Measurements from ENCODE around the gene WHRN.

Gene WHRN

DNA sequence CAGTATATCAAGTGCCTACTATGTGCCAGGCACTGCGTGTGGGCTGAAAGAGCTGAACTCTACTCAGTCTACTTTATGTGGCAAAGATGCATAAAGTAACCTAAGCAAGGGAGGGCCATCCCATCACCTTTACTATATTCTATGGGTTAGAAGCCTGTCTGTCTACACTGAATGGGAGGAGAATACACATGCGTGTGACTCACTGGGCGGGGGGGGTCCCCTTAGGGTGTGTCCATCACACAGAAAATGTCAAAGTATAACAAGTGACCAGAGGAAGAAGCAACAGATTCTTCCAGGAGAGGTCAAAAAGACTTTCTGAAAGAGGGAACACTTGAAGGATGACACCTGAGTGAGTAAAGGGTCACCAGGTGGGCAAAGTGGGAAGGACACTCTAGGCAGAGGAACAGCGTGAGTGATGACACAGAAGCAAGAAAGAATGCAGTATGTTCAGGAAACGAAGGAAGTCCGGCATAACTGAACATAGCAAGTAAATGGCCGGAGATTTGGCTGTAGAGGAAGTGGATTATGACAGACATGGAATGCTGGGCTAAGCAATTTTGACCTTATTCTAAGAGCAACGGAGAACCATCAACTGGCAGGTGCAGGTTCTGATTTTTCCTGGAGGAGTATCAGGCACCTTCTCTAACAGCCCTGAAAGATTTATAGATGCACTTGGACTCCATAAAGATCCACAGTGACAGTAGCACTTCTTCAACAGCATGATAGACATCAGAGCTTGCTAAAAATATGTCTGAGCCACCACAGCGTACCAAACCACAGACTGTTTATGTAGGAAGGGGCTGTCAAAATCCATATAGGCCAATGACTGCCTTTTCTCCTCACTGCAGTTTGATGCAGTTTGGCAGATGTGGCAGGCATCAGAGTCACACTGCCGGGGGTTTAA lies 8.0 kb upstream of the WHRN start:
- DNase-seq = no peak

GRCh38 chr9:114511978-114512874 lies 7.0 kb upstream of the WHRN start:
- DNase-seq = no peak

GRCh38 chr9:114507726-114508125 lies 2.5 kb upstream of the WHRN start:
- DNase-seq = no peak

DNA sequence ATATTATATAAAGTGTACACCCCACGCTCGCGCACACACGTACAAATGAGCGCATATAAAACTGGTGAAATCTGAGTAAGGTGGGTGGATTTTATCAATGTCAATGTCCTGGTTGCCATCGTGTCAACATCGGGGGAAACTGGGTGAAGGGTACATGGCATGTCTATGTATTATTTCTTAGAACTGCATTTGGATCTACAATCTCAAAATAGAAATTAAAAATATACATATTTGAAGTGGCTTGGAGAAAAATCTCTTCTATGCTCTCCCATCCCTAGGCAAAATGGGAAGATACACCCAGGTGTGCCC lies 763 bp upstream of the WHRN start:
- no peak for DNase-seq

DNA sequence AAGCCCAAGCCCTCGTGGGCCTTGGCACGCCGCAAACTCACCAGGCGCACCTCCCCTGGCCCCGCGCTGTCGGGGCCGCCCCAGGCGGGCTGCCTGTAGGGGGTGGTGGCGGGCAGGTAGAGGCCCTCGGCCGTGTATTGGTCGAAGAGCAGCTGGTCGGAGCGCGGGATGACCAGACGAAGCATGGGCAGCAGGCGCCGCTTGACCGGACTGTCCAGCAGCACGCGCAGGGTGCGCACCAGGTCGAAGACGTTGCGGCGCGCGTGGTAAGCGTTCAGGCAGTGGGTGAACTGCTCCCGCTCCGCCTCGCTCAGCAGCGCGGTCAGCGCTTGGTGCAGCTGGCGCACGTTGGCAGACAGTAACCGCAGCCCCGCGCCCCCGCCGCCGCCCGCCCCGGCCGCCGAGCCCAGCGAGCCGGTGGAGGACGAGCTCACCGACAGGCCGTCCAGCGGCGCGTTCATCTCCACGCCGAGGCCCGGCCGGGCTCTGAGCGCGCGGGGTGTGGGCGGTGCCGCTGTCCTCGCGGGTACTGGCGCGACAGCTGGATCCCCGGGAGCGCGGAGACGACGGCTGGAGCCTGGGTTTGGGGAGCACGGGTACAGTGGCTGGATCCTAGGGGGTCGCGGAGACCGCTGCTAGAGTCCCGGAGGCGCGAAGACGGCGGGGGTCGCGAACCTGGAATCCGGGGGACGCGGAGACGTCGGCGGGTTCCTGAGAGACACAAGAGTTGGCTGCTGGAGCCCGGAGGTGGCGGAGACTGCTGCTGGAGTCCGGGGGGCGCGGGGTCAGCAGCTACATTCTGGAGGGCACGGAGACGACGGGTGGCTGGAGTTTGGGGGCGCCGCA lies 709 bp downstream of the WHRN start:
- DNase-seq = no peak

- no peak for DNase-seq
These were observed 1.5 kb downstream of the WHRN start for GRCh38 chr9:114503522-114504340.

GRCh38 chr9:114503009-114503408 lies 2.3 kb downstream of the WHRN start:
- DNase-seq = peak; percentile 26

GRCh38 chr9:114501796-114502682 lies 3.2 kb downstream of the WHRN start:
- DNase-seq = no peak

DNA sequence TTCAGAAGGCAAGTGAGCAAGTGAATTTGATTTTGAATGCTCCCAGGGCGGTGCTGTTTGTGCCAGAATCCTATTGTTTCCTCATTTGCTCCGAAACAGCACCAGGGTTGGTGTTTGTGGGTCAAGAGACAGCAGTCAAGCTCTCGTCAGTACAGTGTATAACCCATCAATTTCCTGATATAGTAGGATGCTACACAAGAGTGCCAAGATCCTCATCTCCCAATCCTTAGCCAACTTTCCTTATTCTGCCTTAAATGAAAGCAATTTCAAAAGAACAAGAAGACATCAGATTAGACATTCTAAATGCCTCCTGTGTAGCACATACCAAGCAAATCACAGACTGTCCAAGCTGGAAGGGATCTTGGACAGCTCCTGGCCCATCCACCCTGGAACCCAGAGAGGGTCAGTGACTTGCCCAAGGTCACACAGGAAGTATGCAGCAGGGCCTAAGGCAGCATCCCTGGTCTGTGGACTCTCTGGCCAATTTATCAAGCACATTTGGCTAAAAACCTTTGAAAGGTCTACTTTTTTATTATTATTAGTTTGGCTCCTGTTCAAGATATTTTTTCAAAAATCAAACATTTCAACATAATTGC lies 4.5 kb downstream of the WHRN start:
- no peak for DNase-seq

GRCh38 chr9:114499941-114500696 lies 5.2 kb downstream of the WHRN start:
- DNase-seq = no peak

- no peak for DNase-seq
These were observed 5.7 kb downstream of the WHRN start for GRCh38 chr9:114499528-114499927.

GRCh38 chr9:114497727-114498382 lies 7.4 kb downstream of the WHRN start:
- DNase-seq = no peak

- DNase-seq = no peak
These were observed 8.0 kb downstream of the WHRN start for GRCh38 chr9:114497236-114497635.

DNA sequence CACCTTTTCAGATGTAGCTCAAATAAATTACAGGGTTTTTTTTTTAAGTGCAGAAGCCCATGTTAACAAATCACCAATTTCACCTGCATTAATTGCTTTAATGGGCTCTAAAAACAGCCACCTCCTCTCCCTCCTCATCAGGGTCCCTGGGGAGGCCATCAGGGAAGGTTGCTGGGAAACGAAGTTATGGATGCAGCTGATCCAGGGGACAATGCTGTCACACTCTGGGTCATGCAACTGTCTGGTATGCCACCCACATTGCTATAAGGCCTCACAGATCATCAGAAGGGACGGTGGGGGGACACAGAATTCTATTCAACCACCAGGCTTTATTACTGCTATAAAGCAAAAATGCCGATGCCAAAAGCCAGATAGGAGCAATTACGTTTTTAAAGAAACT lies 9.3 kb downstream of the WHRN start:
- no peak for DNase-seq

GRCh38 chr9:114494776-114495569 lies 10.3 kb downstream of the WHRN start:
- no peak for DNase-seq

- no peak for DNase-seq
These were observed 11.6 kb downstream of the WHRN start for GRCh38 chr9:114493521-114494184.

GRCh38 chr9:114492991-114493390 lies 12.3 kb downstream of the WHRN start:
- DNase-seq = no peak

DNA sequence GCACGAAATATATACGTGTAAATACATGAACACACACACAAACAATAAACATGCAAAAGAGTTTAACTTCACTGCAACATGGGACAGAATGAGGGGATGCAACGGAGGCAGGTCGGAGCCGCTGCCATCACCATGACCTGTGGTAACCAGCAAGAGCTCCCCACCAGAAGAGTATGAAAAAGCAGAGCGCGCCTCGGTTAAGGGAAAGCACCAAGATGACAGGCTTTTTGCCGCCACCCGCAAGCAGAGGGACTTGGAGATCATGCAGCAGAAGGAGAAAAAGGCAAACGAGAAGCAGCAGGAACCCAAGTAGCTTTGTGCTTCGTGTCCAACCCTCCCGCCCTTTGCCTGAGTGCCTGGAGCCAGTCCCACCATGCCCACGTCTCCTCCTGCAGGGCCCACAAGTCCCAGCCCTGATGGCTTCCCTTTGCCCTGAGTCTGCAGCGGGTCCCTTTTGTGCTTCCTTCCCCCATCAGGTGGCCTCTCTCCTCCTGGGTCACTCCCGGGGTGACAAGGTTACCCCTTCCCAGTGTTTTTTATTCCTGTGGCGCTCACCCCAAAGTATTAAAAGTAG lies 13.8 kb downstream of the WHRN start:
- no peak for DNase-seq

All from NCI-H526 treated with DMSO at 0.1 percent for 48 hours (cell line).